Sigmoid colon (tissue), 4 donors: ENCODE measurements around the gene WIPF2.

Experiments
- POLR2A ChIP-seq, 2 donors: fragments of 450-650 bp; IDR thresholded peaks; one replicate each; pipeline ENCODE4 v1.6.1; 2016; ENCODE audit warnings: antibody characterized with exemption in 2 of 2, mild to moderate bottlenecking in 2 of 2, moderate library complexity in 2 of 2
- POLR2AphosphoS5 ChIP-seq, 4 donors: sonication (generic); formaldehyde crosslinking; IDR thresholded peaks; one replicate each; pipeline ENCODE4 v1.6.1; 2017; ENCODE audit warnings: antibody characterized with exemption in 4 of 4
- TF ChIP-seq, protein P1 (sequence below), 4 experiments: fragments of 450-650 bp in 3 of 4; fragments of 200-600 bp in 1 of 4; IDR thresholded peaks; one replicate each; pipeline ENCODE4 v1.5.1; 2016 to 2019; ENCODE audit warnings: antibody characterized with exemption in 4 of 4, mild to moderate bottlenecking in 3 of 4, moderate library complexity in 2 of 4

DNA sequence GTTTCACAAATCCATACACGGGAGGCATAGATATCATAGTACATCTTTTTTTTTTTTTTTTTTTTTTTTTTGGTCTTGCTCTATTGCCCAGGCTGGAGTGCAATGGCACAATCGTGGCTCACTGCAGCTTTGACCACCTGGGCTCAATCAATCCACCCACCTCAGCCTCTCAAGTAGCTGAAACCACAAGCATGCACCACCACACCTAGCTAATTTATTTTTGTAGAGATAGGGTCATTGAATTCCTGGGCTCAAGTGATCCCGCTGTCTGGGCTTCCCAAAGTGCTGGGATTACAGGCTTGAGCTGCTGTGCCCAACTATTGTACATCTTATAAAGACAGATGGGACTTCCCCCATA lies 45.3 kb upstream of the WIPF2 start:
- TF ChIP-seq POLR2AphosphoS5 (IDR thresholded peaks at IDR 0.05) = no peak
- TF ChIP-seq, protein P1, sequence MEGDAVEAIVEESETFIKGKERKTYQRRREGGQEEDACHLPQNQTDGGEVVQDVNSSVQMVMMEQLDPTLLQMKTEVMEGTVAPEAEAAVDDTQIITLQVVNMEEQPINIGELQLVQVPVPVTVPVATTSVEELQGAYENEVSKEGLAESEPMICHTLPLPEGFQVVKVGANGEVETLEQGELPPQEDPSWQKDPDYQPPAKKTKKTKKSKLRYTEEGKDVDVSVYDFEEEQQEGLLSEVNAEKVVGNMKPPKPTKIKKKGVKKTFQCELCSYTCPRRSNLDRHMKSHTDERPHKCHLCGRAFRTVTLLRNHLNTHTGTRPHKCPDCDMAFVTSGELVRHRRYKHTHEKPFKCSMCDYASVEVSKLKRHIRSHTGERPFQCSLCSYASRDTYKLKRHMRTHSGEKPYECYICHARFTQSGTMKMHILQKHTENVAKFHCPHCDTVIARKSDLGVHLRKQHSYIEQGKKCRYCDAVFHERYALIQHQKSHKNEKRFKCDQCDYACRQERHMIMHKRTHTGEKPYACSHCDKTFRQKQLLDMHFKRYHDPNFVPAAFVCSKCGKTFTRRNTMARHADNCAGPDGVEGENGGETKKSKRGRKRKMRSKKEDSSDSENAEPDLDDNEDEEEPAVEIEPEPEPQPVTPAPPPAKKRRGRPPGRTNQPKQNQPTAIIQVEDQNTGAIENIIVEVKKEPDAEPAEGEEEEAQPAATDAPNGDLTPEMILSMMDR (IDR thresholded peaks at IDR 0.05) = no peak
- TF ChIP-seq POLR2A (IDR thresholded peaks at IDR 0.05) = no peak
